ENCODE measurements around the gene ARHGAP28.

The ARHGAP28 gene

DNA sequence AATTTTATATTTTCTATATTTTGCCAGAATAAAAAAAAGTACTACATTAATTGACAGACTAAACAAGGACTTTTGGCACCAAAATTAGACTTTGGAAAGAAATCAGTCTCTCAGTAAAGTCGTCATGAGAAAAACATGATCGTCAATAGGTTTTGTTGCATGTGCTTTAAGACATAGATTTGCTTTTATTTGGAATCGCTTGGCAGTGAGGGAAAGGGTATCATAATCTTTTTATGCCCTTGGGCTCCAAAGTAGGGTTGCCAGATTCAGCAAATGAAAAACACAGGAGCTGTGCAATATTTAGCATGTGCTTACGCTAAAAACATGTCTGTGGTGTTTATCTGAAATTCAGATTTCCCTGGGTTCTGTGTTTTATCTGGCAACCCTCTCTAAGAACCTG, 210.5 kb downstream of the ARHGAP28 start:
- Histone ChIP-seq H3K9ac (no peak overlapping the region), H4K20me1 (no peaks in the 10 kb centered on the region), H3K27ac (no peak overlapping the region), H3K36me3 (no peaks in the 10 kb centered on the region), H3K4me3 (no peak overlapping the region), H3K4me1 (no peaks in the 10 kb centered on the region), H3K27me3 (no peaks in the 10 kb centered on the region), H3K4me2 (no peak overlapping the region), H3K9me3 (no peaks in the 10 kb centered on the region)
- no peak for TF ChIP-seq Cebpa-rat (IDR thresholded peaks at IDR 0.05)

DNA sequence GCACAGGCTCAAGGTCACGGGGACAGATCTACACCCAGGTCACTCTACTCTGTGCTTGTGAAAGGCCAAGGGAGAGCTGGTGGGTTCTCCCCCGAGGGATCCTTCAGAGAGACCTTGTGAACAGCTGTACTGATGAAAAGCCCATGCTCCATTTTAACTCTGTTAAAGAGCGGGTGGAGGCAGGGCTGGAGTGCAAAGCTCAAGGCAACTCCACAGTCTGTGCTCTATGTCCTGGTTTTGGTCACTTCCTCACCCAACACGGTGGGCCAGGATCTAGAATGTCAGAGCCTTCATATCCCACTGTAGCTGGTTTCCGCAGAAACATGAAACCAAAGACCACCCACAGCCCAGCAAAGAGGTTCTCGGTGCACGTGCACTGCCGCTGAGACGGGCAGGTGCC, 210.9 kb downstream of the ARHGAP28 start:
- no peak for TF ChIP-seq Cebpa-rat (IDR thresholded peaks at IDR 0.05)
- Histone ChIP-seq H3K27me3 (no peaks in the 10 kb centered on the region), H3K4me1 (no peaks in the 10 kb centered on the region), H3K9me3 (no peaks in the 10 kb centered on the region), H3K4me2 (no peak overlapping the region), H3K36me3 (no peaks in the 10 kb centered on the region), H4K20me1 (no peaks in the 10 kb centered on the region), H3K4me3 (no peak overlapping the region), H3K9ac (no peak overlapping the region), H3K27ac (no peak overlapping the region)

DNA sequence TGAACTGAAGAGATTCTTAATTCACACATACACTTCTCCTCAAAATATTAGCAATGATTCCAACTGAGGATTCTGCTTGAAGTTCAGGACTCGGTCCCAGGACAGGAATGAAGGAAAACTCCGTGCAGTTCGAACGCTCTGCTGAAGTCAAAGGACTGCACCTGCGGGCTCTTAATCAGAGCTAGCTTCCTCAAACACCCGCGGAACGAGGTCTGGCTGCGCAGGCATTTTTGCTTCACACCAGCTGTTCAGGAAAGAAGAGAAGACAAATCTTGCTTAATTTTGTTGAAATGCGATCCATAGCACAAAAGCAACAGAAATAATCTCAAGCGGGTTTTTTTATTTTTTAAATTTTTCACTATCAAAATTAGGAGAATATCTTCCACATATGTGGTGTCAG, 212.5 kb downstream of the ARHGAP28 start:
- no peak for TF ChIP-seq Cebpa-rat (IDR thresholded peaks at IDR 0.05)
- Histone ChIP-seq H3K4me1 (no peaks in the 10 kb centered on the region), H4K20me1 (no peaks in the 10 kb centered on the region), H3K36me3 (no peaks in the 10 kb centered on the region), H3K27me3 (no peaks in the 10 kb centered on the region), H3K4me2 (no peak overlapping the region), H3K9ac (no peak overlapping the region), H3K4me3 (no peak overlapping the region), H3K27ac (no peak overlapping the region), H3K9me3 (no peaks in the 10 kb centered on the region)

DNA sequence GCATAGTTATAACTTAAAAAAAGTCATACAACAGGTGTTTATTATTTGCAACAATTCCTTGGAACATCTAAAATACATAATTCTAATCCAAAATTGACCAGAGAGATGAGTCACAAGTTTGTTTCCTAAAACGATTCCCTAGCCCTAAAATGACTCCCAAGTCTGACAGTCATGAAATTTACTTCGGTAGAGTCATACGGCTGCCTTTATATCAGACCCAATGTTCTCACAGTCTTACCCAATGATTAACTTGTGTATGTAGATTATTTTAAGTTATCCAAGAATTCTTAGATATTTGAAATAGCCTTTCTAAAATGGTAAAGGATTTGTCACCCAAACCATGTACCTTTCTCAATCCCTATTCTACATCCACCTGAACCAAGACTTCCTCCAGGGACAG, 213.2 kb downstream of the ARHGAP28 start:
- no peaks in the 10 kb centered on the region for H4K20me1 ChIP-seq

DNA sequence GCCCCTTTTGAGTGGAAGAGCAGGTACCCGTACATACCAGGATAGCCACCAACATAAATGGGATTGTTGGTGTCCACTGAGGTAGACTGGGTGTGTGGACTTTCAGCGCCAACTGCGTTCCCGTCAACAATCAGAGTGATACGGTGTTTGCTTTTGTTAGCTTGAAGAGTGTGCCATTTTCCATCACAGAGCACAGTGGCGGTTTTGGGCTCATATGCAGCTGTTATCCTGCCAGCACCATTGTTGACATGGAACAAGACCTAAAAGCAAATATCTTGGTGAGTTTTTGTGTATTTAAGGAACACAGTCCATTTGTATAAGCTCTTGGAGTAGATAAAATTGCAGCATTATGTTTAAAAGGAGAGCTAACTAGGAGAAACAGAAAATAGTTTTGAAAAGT, 213.6 kb downstream of the ARHGAP28 start:
- no peak for TF ChIP-seq Cebpa-rat (IDR thresholded peaks at IDR 0.05)
- Histone ChIP-seq H3K4me2 (no peak overlapping the region), H3K4me3 (no peak overlapping the region), H3K9me3 (no peaks in the 10 kb centered on the region), H3K27me3 (no peaks in the 10 kb centered on the region), H3K27ac (no peak overlapping the region), H3K9ac (no peak overlapping the region), H4K20me1 (no peaks in the 10 kb centered on the region), H3K4me1 (no peaks in the 10 kb centered on the region), H3K36me3 (no peaks in the 10 kb centered on the region)

More for the DNA sequence above, 213.2 kb downstream of the ARHGAP28 start:
- H3K4me2 ChIP-seq: no peak overlapping the region
- H3K36me3 ChIP-seq: no peaks in the 10 kb centered on the region
- H3K9ac ChIP-seq: no peak overlapping the region
- no peaks in the 10 kb centered on the region for H3K9me3 ChIP-seq
- no peaks in the 10 kb centered on the region for H3K4me1 ChIP-seq
- TF ChIP-seq Cebpa-rat (IDR thresholded peaks at IDR 0.05): no peak
- no peak overlapping the region for H3K27ac ChIP-seq
- H3K4me3 ChIP-seq: no peak overlapping the region
- no peaks in the 10 kb centered on the region for H3K27me3 ChIP-seq

DNA sequence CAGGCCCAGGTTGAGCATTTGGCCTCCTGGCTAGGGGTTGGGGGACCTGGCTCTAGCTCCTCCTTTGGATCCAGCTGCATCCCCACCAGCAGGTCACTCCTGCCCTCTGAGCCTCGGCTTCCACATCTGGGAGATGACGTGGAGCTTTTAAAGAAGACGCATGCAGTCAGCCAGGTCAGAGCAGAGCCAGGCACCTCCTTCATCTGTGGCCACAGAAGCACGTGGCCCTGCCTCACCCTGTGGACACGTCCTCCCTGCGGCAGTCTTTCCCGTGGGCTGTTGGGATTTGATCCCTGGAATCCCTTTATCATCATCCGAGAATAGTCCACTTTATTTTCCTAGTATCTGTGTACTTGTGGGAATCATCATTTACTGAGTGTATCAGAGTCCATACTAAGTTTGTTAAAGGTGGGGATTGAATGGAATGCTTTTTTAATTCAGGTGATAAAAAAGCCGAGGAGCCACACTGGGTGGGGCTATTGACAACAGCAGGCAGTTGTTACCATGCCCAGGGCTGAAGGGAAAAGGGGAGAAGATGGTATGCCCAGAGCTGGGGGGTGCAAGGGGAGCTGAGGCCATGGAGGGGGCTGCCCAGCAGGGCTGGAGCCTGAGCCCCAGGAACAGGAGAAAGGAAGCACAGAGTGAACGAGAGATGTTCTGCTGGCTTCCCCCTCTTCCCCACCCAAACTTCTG, 218.0 kb downstream of the ARHGAP28 start:
- Histone ChIP-seq H3K9me3 (no peaks in the 10 kb centered on the region), H4K20me1 (no peaks in the 10 kb centered on the region), H3K27ac (no peak overlapping the region), H3K36me3 (no peaks in the 10 kb centered on the region), H3K4me1 (no peaks in the 10 kb centered on the region), H3K9ac (no peak overlapping the region), H3K4me2 (no peak overlapping the region), H3K27me3 (no peaks in the 10 kb centered on the region), H3K4me3 (no peak overlapping the region)
- no peak for TF ChIP-seq Cebpa-rat (IDR thresholded peaks at IDR 0.05)

DNA sequence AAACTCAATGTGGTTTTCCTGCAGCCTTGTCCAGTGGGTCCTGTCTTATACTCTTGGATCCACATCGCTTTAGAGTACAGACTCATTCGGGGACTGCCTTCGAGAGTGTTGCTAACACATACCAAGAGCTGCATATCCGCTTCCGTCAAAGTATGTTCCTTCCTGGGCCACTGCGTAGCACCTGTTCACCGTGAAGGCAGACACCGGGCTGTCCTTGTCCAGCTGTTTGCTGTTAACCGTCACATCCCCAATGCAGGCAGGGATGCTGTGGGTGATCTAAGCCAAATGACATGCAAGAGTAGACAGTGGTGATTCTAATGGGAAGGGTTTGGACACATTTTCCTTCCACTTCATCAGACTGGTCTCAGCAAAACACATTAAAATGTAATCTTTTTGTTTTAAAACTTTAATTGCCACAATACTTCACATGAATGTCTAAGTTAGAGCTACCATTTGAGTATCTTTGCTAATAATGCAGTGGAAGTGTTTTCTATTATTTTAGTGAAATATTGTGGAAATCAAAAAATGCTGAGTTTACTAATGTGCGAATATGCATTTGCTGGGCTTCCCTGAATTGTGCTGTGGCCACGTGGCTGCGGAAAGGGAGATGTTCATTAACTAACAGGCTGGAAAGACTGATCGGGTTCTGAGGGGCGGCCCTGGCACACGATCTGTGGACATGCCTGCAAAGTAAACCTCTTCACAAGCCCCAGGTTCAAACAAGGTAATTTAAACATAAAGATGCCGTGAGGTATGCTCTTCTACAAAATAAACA, 219.0 kb downstream of the ARHGAP28 start:
- no peaks in the 10 kb centered on the region for H3K9me3 ChIP-seq
- no peak overlapping the region for H3K27ac ChIP-seq
- TF ChIP-seq Cebpa-rat (IDR thresholded peaks at IDR 0.05): no peak
- H3K9ac ChIP-seq: no peak overlapping the region
- no peaks in the 10 kb centered on the region for H3K36me3 ChIP-seq
- no peak overlapping the region for H3K4me2 ChIP-seq
- no peaks in the 10 kb centered on the region for H3K27me3 ChIP-seq
- no peaks in the 10 kb centered on the region for H3K4me1 ChIP-seq
- no peak overlapping the region for H3K4me3 ChIP-seq
- no peaks in the 10 kb centered on the region for H4K20me1 ChIP-seq

DNA sequence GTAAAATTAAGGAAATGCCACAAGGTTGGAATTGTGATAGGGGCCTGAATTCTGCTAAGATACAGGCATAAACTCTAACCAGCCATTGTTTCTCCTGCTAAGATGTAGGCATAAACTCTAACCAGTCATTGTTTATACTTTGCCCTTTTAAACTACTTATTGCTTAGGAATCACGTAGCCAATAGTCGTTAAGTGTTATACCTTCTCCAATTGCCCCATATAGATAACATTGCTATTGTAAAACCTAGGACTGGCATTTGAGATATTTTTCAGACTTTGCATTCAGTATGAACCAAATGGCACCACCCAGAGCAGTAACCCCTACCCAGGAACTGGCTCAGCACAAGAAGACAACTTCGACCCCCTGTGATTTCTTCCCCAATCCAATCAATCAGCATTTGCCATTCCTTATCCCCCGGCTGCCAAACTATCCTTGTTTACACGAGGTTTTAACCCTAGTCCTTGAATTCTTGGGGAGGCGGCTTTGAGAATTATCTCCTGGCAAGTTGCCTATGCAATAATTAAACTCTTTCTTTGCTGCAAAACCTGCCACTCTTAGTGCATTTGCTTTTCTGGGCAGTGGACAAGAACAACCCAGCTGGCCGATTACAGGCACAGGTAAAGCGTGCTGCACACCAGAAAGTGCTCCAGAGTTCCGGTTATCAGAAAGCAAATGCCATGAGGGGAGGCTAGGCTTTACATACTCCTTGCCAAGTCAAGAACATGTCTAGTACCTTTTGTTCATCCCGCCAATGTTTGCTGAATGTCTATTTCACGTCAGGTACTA, 220.5 kb downstream of the ARHGAP28 start:
- no peak overlapping the region for H3K4me3 ChIP-seq
- H3K27ac ChIP-seq: no peak overlapping the region
- no peak for TF ChIP-seq Cebpa-rat (IDR thresholded peaks at IDR 0.05)
- no peak overlapping the region for H3K9ac ChIP-seq
- peaks cover 7% of the 10 kb centered on the region for H3K4me1 ChIP-seq
- H3K27me3 ChIP-seq: no peaks in the 10 kb centered on the region
- no peaks in the 10 kb centered on the region for H4K20me1 ChIP-seq
- H3K4me2 ChIP-seq: no peak overlapping the region
- no peaks in the 10 kb centered on the region for H3K9me3 ChIP-seq
- no peaks in the 10 kb centered on the region for H3K36me3 ChIP-seq

DNA sequence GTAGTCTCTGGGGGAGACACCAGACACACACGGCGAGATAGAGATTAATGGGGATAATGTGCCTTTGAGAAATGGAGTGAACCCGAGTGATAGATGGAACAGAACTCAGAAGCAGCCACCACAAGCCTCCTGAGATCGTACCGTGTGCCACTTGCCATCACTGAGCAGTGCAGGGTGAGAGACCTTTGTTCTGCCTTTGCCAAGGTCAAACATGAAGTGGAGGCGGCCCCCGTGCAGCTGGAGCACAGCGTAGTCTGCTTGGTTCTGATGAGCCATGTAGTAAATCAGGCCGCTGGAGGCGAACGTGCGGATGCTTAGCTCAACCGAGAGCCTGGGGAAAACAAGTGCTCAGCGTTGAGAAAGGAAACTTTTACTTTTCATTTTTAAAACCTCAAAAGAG, 221.1 kb downstream of the ARHGAP28 start:
- Histone ChIP-seq H3K36me3 (no peaks in the 10 kb centered on the region), H4K20me1 (no peaks in the 10 kb centered on the region), H3K4me2 (no peak overlapping the region)

More for the DNA sequence above, 221.1 kb downstream of the ARHGAP28 start:
- H3K4me1 ChIP-seq: peaks cover 13% of the 10 kb centered on the region
- no peak overlapping the region for H3K4me3 ChIP-seq
- no peak for TF ChIP-seq Cebpa-rat (IDR thresholded peaks at IDR 0.05)
- no peak overlapping the region for H3K9ac ChIP-seq
- H3K27ac ChIP-seq: no peak overlapping the region
- no peaks in the 10 kb centered on the region for H3K27me3 ChIP-seq
- H3K9me3 ChIP-seq: no peaks in the 10 kb centered on the region

Measured in BLaER1 (cell line).